Measurements from ENCODE around the gene PDCD11.

The PDCD11 gene

DNA sequence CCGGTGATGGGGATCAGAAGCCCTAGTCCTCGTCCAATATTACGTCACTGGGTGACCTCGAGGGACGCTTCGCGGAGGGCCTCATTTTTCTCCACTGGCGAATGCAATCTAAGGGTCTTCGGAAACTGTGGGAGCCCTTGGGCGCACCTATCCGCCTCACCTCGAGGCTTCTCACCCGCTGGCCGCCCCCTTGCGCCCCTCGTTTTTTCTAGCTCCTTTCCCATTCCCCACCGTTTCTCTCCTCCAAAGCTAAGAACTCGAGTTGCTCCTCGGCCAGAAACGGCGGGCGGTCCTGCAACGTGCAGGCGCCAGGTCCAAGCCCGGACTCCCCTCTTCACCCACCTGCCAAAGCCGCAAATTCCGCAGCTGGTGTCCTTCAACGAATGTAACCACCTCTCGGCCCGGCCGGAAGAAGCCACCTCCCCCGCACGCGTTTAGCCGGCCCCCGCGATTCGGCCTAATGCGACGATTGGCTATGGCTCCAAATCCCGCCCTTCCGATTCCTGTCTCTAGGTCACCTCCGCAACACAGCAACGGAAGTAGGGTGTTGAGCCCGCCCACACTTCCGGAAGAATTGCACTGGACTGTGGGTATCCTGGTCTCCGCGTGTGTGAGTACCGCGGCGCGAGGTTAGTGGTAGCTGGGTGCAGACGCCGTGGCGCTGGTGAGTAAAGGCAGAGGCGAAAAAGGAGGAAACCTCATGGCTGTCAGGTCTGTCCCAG lies at the start of gene PDCD11, which contains the start of gene ATP5MK (continued):
- TF ChIP-seq CTCF (tag by site-specific recombination; IDR thresholded peaks at IDR 0.05) (peak; percentile 86), ZNF335 (tag by site-specific recombination; conservative IDR thresholded peaks at IDR 0.05) (peak; percentile 94)
- TF ChIP-seq, protein P1, sequence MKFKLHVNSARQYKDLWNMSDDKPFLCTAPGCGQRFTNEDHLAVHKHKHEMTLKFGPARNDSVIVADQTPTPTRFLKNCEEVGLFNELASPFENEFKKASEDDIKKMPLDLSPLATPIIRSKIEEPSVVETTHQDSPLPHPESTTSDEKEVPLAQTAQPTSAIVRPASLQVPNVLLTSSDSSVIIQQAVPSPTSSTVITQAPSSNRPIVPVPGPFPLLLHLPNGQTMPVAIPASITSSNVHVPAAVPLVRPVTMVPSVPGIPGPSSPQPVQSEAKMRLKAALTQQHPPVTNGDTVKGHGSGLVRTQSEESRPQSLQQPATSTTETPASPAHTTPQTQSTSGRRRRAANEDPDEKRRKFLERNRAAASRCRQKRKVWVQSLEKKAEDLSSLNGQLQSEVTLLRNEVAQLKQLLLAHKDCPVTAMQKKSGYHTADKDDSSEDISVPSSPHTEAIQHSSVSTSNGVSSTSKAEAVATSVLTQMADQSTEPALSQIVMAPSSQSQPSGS (tag by site-specific recombination; IDR thresholded peaks at IDR 0.05; ENCODE audit: low read depth), result peak; percentile 81
- TF ChIP-seq, protein P2, sequence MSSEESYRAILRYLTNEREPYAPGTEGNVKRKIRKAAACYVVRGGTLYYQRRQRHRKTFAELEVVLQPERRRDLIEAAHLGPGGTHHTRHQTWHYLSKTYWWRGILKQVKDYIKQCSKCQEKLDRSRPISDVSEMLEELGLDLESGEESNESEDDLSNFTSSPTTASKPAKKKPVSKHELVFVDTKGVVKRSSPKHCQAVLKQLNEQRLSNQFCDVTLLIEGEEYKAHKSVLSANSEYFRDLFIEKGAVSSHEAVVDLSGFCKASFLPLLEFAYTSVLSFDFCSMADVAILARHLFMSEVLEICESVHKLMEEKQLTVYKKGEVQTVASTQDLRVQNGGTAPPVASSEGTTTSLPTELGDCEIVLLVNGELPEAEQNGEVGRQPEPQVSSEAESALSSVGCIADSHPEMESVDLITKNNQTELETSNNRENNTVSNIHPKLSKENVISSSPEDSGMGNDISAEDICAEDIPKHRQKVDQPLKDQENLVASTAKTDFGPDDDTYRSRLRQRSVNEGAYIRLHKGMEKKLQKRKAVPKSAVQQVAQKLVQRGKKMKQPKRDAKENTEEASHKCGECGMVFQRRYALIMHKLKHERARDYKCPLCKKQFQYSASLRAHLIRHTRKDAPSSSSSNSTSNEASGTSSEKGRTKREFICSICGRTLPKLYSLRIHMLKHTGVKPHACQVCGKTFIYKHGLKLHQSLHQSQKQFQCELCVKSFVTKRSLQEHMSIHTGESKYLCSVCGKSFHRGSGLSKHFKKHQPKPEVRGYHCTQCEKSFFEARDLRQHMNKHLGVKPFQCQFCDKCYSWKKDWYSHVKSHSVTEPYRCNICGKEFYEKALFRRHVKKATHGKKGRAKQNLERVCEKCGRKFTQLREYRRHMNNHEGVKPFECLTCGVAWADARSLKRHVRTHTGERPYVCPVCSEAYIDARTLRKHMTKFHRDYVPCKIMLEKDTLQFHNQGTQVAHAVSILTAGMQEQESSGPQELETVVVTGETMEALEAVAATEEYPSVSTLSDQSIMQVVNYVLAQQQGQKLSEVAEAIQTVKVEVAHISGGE (tag by site-specific recombination; conservative IDR thresholded peaks at IDR 0.05; ENCODE audit: low read depth), result peak; percentile 89

DNA sequence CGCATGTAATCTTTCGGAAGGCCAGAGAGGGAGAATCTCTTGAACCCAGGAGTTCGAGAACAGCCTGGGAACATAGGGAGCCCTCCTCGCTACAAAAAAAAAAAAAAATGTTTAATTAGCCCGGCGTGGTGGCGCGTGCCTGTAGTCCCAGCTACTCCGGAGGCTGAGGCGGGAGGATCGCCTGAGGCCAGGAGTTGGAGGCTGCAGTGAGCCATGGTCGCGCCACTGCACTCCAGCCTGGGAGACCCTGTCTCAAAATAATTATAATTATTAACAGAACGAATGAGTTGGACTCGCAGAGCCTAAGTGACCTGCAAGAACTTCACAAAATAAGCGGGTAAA lies 46.3 kb upstream of the PDCD11 start:
- Histone ChIP-seq H3K27ac (ENCODE audit: extremely low read depth, low read depth, low read length) (peak overlapping the region; percentile 90; the same call in 1 of the 2 replicates), H3K4me3 (ENCODE audit: low read depth, low read length) (peak overlapping the region; percentile 70), H3K4me1 (ENCODE audit: control insufficient read depth, insufficient read depth, low read length) (no peaks in the 10 kb centered on the region), H3K36me3 (ENCODE audit: control insufficient read depth in 2 of 2, insufficient read depth in 1 of 2, low read length in 2 of 2) (peaks cover 35 to 40% of the 10 kb centered on the region in 2 experiments), H3K9me3 (ENCODE audit: control insufficient read depth, insufficient read depth, low read depth, low read length) (no peaks in the 10 kb centered on the region)
- POLR2A ChIA-PET, result interaction anchor here (0.9 to 2.3 kb wide), 6 partner anchors 8 to 54 kb away, joined by 3 to 21 read pairs (median 4); partner anchors contain the start of genes ATP5MK, PDCD11 and TAF5
- CTCF ChIA-PET, result interaction anchor here (0.5 to 1.5 kb wide), 4 partner anchors 16 to 136 kb away, joined by 3 to 5 read pairs (median 4); no protein-coding TSS in a partner anchor
- no peak for TF ChIP-seq PRDM1 (tag by site-specific recombination; IDR thresholded peaks at IDR 0.05)
- no peak for TF ChIP-seq ZNF121 (tag by site-specific recombination; IDR thresholded peaks at IDR 0.05)
- no peak for TF ChIP-seq ZNF223 (tag by site-specific recombination; IDR thresholded peaks at IDR 0.05)
- 0 out of 2 replicates have a peak, but pooled peaks have one; percentile 33 for TF ChIP-seq ZNF2 (tag by site-specific recombination; IDR thresholded peaks at IDR 0.05)
- TF ChIP-seq WT1 (tag by site-specific recombination; IDR thresholded peaks at IDR 0.05), result no peak
- TF ChIP-seq ZFP41 (tag by site-specific recombination; IDR thresholded peaks at IDR 0.05; ENCODE audit: borderline replicate concordance), result no peak
- no peak for TF ChIP-seq ZSCAN23 (tag by site-specific recombination; IDR thresholded peaks at IDR 0.05)
- TF ChIP-seq, protein P3, sequence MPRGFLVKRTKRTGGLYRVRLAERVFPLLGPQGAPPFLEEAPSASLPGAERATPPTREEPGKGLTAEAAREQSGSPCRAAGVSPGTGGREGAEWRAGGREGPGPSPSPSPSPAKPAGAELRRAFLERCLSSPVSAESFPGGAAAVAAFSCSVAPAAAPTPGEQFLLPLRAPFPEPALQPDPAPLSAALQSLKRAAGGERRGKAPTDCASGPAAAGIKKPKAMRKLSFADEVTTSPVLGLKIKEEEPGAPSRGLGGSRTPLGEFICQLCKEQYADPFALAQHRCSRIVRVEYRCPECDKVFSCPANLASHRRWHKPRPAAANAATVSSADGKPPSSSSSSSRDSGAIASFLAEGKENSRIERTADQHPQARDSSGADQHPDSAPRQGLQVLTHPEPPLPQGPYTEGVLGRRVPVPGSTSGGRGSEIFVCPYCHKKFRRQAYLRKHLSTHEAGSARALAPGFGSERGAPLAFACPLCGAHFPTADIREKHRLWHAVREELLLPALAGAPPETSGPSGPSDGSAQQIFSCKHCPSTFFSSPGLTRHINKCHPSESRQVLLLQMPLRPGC (tag by site-specific recombination; IDR thresholded peaks at IDR 0.05), result no peak
- TF ChIP-seq, protein P4, sequence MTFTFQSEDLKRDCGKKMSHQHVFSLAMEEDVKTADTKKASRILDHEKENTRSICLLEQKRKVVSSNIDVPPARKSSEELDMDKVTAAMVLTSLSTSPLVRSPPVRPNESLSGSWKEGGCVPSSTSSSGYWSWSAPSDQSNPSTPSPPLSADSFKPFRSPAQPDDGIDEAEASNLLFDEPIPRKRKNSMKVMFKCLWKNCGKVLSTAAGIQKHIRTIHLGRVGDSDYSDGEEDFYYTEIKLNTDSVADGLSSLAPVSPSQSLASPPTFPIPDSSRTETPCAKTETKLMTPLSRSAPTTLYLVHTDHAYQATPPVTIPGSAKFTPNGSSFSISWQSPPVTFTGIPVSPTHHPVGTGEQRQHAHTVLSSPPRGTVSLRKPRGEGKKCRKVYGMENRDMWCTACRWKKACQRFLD (tag by site-specific recombination; IDR thresholded peaks at IDR 0.05), result no peak
- no peak for TF ChIP-seq SCRT2 (tag by site-specific recombination; IDR thresholded peaks at IDR 0.05)
- TF ChIP-seq CTCF (tag by site-specific recombination; IDR thresholded peaks at IDR 0.05), result peak; percentile 4; the same call in 1 of the 2 replicates
- TF ChIP-seq KLF9 (tag by site-specific recombination; IDR thresholded peaks at IDR 0.05; ENCODE audit: low read depth), result no peak
- TF ChIP-seq ZNF792 (tag by site-specific recombination; IDR thresholded peaks at IDR 0.05), result 0 out of 2 replicates have a peak, but pooled peaks have one; percentile 65
- no peak for TF ChIP-seq ZNF146 (tag by site-specific recombination; IDR thresholded peaks at IDR 0.05)
- no peak for TF ChIP-seq ZNF677 (tag by site-specific recombination; IDR thresholded peaks at IDR 0.05)
- no peak for TF ChIP-seq ZNF624 (tag by site-specific recombination; IDR thresholded peaks at IDR 0.05)
- TF ChIP-seq ZNF155 (tag by site-specific recombination; IDR thresholded peaks at IDR 0.05), result no peak
